HTR-8/SVneo (cell line): ENCODE measurements around the gene CRYBA1.
"Not testable (repeated sequence)": the region's sequence is repeated elsewhere in the genome, so short reads cannot be mapped to it uniquely, and the experiment has no call there.

Experiments
- DNase-seq: peaks from one replicate; pipeline ENCODE4 v3.0.0; 2011; ENCODE audit warnings: low spot score, mixed read lengths; ENCODE audit not compliant: insufficient read length
- FAIRE-seq: peaks from 2 replicates; lab custom pipeline; 2011; peaks lifted over from hg19 to GRCh38; lab: Jason Lieb, UNC

Gene CRYBA1

GRCh38 chr17:29246628-29247027 is at the start of gene CRYBA1:
TSS of gene CRYBA1 (plus strand) at chr17:29246859. CDS start at chr17:29246864, 5 bp downstream.
- FAIRE-seq: no peak
- no peak for DNase-seq

GRCh38 chr17:29197516-29198272 is 49.0 kb upstream of the CRYBA1 start:
- FAIRE-seq: no peak
- no peak for DNase-seq

- not testable (repeated sequence) for DNase-seq, FAIRE-seq
Measured at GRCh38 chr17:29204068-29204804, 42.4 kb upstream of the CRYBA1 start.

- DNase-seq (no peak), FAIRE-seq (no peak)
Measured at GRCh38 chr17:29205047-29205446, 41.6 kb upstream of the CRYBA1 start.

GRCh38 chr17:29207975-29208374 is 38.7 kb upstream of the CRYBA1 start:
- FAIRE-seq: no peak
- DNase-seq: no peak

- no peak for FAIRE-seq
Measured at GRCh38 chr17:29209073-29209472, 37.6 kb upstream of the CRYBA1 start.

GRCh38 chr17:29210879-29211278 is 35.8 kb upstream of the CRYBA1 start:
- DNase-seq (no peak), FAIRE-seq (no peak)

More at GRCh38 chr17:29209073-29209472, 37.6 kb upstream of the CRYBA1 start:
- no peak for DNase-seq

- FAIRE-seq (no peak), DNase-seq (no peak)
Measured at GRCh38 chr17:29212094-29212631, 34.5 kb upstream of the CRYBA1 start.

GRCh38 chr17:29212681-29213121 is 34.0 kb upstream of the CRYBA1 start:
- DNase-seq (no peak), FAIRE-seq (no peak)

GRCh38 chr17:29214215-29215146 is 32.2 kb upstream of the CRYBA1 start:
- FAIRE-seq (peak; percentile 67), DNase-seq (no peak)

- DNase-seq (no peak), FAIRE-seq (no peak)
Measured at GRCh38 chr17:29215174-29215573, 31.5 kb upstream of the CRYBA1 start.

GRCh38 chr17:29215717-29216116 is 30.9 kb upstream of the CRYBA1 start:
- DNase-seq: no peak
- no peak for FAIRE-seq

GRCh38 chr17:29216181-29216580 is 30.5 kb upstream of the CRYBA1 start:
- DNase-seq (no peak), FAIRE-seq (no peak)

- FAIRE-seq (no peak), DNase-seq (no peak)
Measured at GRCh38 chr17:29216856-29217255, 29.8 kb upstream of the CRYBA1 start.

GRCh38 chr17:29219378-29220047 is 27.1 kb upstream of the CRYBA1 start:
- DNase-seq (peak; percentile 91), FAIRE-seq (peak; percentile 79)

GRCh38 chr17:29221338-29221737 is 25.3 kb upstream of the CRYBA1 start:
- DNase-seq, FAIRE-seq: not testable (repeated sequence)

- DNase-seq (no peak), FAIRE-seq (no peak)
Measured at GRCh38 chr17:29225396-29225795, 21.3 kb upstream of the CRYBA1 start.

GRCh38 chr17:29233301-29233700 is 13.4 kb upstream of the CRYBA1 start:
- FAIRE-seq: no peak

GRCh38 chr17:29234972-29235371 is 11.7 kb upstream of the CRYBA1 start:
- not testable (repeated sequence) for FAIRE-seq, DNase-seq

More at GRCh38 chr17:29233301-29233700, 13.4 kb upstream of the CRYBA1 start:
- DNase-seq: no peak
